ENCODE measurements around the gene FYN.

FYN gene

DNA sequence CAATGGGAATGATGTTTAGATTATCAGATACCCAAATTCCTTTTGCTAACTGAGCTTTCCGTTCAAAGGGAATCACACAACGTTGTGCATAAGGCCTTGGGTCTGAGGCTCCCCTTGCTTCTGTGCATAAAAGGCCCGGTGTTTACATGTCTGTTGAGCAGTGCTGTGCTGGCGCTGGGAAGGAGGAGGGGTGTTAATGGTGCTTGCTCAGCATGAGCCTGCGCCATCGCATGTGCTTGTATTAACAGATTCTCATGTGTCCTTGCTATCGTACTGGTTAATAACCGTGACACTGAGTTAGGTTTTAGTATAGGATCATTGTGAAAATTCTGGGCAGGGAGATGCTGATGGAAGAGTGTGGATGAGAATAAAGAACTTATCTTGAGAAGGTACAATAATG lies 205.3 kb downstream of the FYN start:
- Mint-ChIP-seq H3K4me3 (no peak overlapping the region), H3K27ac (ENCODE audit: low read depth) (peak overlapping the region; percentile 88), H3K36me3 (ENCODE audit: insufficient read depth) (peaks cover 85% of the 10 kb centered on the region), H3K4me1 (peaks cover 16% of the 10 kb centered on the region), H3K27me3 (no peaks in the 10 kb centered on the region), H3K9me3 (no peaks in the 10 kb centered on the region)
- DNase-seq (ENCODE audit: low spot score in 2 of 2) (no peak), ATAC-seq (replicated peaks; ENCODE audit: extremely low read depth, poor library complexity, severe bottlenecking) (no peak)

DNA sequence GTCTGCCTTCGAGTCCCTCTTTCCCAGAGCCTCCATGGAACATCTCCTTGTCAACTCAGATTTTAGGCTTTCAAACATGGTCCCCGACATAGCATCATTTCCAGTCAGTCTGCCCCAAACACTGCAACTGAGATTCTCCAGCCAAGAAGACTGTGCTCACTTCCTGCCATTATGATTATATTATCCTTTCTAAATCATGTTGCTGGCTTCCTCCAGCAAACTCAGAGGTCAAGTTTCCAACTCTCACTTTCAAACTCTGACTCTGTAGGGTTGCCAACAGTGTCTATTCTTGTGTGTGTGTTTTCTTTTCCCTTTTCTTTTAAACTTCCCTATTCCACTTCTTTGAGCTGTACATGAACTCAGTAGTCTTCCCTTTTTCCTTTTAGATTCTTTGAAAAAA lies 206.4 kb downstream of the FYN start:
- peaks cover 20% of the 10 kb centered on the region for H3K4me1 Mint-ChIP-seq
- ATAC-seq (replicated peaks; ENCODE audit: extremely low read depth, poor library complexity, severe bottlenecking) (no peak), DNase-seq (ENCODE audit: low spot score in 2 of 2) (no peak)
- H3K36me3 Mint-ChIP-seq (ENCODE audit: insufficient read depth), result peaks cover 86% of the 10 kb centered on the region
- no peaks in the 10 kb centered on the region for H3K9me3 Mint-ChIP-seq
- H3K27ac Mint-ChIP-seq (ENCODE audit: low read depth), result peak overlapping the region; percentile 88
- H3K4me3 Mint-ChIP-seq, result no peak overlapping the region
- H3K27me3 Mint-ChIP-seq, result no peaks in the 10 kb centered on the region

DNA sequence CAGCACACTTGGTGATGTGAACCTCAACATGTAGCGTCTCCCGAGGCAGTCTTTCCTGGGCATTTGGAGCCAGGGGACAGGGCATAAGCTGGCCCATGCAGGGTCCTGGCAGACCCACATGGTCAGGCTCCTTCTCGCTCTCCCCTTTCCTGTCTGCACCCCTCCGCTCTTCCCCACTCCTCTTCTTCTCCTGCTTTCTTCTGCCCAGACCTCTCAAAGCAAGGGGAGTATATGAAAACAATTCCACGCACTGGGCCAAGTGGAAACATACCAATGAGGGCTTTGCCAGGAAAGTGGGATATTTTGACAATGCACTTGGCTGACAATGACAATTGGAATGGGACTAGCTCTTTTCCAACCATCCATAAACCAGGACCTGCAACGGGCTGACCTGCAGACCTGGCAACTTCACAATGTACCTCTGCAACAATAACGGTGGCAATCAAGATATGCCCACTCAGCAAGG lies 208.7 kb downstream of the FYN start:
- no peak overlapping the region for H3K4me3 Mint-ChIP-seq
- H3K27ac Mint-ChIP-seq (ENCODE audit: low read depth), result peak overlapping the region; percentile 74
- H3K36me3 Mint-ChIP-seq (ENCODE audit: insufficient read depth), result peaks cover 85% of the 10 kb centered on the region

DNA sequence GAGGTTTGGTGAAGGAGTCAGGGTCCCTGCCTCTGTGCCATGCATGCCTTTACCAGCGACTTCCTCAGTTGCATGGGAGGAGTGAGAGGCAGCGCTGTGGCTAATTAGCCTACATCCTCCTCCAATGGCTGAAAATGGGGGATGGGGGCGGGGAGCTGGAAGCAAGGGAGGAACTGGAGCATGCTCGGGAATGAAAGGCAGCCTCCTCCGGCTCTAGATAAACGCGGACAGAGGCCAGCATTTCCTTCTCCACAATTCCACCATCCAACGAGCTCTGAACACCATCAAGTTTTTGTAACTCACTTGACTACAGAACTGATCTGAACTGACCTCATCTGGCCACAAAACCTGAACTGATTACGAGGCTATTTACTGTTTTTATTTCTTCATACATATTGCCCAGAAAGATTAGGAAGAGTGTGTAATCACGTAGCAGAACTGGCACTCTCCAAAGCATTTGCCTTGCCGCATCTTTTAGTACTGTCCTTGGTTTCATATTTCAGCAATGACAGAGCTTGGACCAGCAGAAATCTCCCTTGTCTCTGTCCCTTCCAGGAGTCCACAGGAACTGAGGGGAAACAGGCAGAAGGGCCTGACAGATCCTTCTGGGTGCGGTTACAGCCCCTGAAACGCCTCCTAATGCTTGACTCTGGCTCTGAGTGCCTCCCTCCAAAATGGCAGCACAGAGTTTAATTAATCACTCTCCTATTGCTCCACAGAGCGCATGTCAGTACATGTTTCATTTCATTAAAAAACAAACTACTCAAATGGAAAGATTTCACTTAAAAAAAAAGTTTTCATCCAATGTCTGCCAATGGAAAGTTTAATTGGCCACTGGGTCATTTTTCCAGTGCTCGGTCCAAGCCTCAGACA lies 209.3 kb downstream of the FYN start:
- H3K4me1 Mint-ChIP-seq, result peaks cover 20% of the 10 kb centered on the region
- H3K9me3 Mint-ChIP-seq, result no peaks in the 10 kb centered on the region
- DNase-seq (ENCODE audit: low spot score in 2 of 2) (no peak), ATAC-seq (replicated peaks; ENCODE audit: extremely low read depth, poor library complexity, severe bottlenecking) (no peak)
- no peaks in the 10 kb centered on the region for H3K27me3 Mint-ChIP-seq
- H3K4me3 Mint-ChIP-seq, result no peak overlapping the region
- H3K27ac Mint-ChIP-seq (ENCODE audit: low read depth), result peak overlapping the region; percentile 74
- H3K36me3 Mint-ChIP-seq (ENCODE audit: insufficient read depth), result peaks cover 82% of the 10 kb centered on the region

More for the DNA sequence above, 208.7 kb downstream of the FYN start:
- no peak for ATAC-seq (replicated peaks; ENCODE audit: extremely low read depth, poor library complexity, severe bottlenecking)
- Mint-ChIP-seq H3K27me3 (no peaks in the 10 kb centered on the region), H3K9me3 (no peaks in the 10 kb centered on the region), H3K4me1 (peaks cover 20% of the 10 kb centered on the region)
- no peak for DNase-seq (ENCODE audit: low spot score in 2 of 2)

DNA sequence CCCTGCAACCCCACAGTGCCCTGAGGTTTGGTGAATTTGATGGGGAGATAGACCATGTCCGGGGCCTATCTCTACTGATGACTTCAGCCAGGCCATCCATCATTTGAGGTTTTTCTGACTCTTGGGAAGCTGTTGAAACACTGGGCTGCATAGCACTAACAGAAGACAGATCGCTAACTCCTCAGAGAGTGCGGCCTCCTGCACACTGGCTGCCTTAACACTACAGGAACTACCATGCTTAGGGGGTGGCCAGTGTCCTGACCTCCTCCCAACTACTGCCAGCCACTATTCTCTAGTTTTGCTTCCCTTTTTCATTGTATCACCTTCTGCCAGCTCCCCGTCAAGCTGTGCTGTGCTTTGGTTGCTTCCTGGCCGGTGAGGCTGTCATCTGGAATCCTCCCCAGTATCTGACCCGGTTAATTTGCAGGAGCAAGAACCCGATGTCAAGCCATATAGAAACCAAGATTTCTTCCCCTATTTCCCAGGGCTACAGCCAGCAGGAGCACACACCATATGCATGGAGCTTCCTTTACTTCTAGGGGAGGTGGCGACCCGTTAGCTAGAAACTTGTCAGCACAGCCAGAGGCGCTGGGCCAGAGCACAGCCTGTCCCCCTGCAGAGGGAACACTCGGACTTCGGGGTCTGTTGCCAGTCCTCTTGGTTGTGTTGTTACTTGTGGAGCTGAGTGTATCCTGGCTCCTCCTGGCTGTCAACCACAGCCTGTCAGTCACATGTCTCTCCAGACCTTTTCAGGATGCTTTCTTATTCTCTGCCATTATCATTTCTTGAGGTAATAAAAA lies 210.3 kb downstream of the FYN start:
- Mint-ChIP-seq H3K4me1 (peaks cover 20% of the 10 kb centered on the region), H3K4me3 (no peak overlapping the region), H3K36me3 (ENCODE audit: insufficient read depth) (peaks cover 77% of the 10 kb centered on the region), H3K9me3 (no peaks in the 10 kb centered on the region), H3K27me3 (no peaks in the 10 kb centered on the region), H3K27ac (ENCODE audit: low read depth) (peak overlapping the region; percentile 74)
- DNase-seq (ENCODE audit: low spot score in 2 of 2), result no peak
- ATAC-seq (replicated peaks; ENCODE audit: extremely low read depth, poor library complexity, severe bottlenecking), result no peak

DNA sequence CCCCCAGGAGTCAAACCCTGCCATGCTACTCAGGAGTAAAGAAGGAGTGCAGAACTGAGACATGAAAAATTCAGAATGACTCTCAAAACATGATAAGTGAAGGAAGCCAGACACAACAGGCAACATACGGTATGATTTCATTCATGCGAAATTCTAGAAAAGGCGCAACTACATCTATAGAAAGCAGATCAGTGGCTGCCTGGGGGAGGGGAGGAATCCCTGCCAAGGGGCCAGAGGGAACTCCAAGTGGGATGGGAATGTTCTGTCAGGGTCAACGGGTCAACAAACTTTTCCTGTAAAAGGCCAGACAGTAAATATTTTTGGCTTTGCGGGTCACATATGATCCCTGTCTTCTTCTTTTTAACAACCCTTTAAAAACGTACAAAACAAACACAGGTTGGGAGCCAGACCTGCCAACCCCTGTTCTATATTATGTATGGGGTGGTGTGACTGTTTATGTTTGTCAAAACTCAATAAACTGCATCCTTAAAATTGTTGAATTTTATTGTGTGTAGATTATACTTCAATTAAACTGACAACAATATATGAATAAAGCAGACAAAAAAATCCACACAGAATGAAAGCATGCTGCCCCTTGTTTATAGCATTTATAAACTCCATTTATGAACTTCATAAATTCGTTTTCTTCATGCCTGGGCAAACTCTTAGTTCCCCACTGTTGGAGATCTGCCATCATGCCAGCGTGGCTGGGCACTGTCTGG lies 211.0 kb downstream of the FYN start:
- no peaks in the 10 kb centered on the region for H3K9me3 Mint-ChIP-seq
- ATAC-seq (replicated peaks; ENCODE audit: extremely low read depth, poor library complexity, severe bottlenecking) (no peak), DNase-seq (ENCODE audit: low spot score in 2 of 2) (no peak)
- no peaks in the 10 kb centered on the region for H3K27me3 Mint-ChIP-seq
- H3K27ac Mint-ChIP-seq (ENCODE audit: low read depth), result peak overlapping the region; percentile 49
- H3K4me3 Mint-ChIP-seq, result no peak overlapping the region
- peaks cover 19% of the 10 kb centered on the region for H3K4me1 Mint-ChIP-seq
- peaks cover 69% of the 10 kb centered on the region for H3K36me3 Mint-ChIP-seq (ENCODE audit: insufficient read depth)

DNA sequence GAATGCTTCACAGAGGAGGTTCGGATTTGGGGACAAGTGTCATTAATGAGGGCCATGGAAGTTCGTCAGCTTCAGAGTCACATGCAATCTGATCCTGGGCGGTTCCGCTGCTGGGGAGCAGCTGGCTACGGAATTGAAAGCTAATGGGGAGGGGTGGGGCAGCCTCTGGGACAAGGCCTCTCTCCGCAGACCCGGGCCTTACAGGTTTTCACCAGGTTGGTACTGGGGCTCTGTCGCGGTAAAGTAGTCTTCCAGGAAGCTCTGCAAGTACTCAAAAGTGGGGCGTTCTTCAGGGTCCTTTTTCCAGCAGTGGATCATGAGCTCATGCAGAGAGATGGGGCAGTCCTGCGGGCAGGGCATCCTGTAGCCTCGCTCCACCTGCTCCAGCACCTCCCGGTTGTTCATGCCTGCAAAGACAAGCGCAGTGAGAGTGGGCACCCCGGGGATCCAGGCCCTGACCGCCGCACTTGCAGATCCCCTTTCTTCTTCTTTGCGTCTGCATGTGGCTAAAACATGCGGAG lies 211.7 kb downstream of the FYN start:
- no peak overlapping the region for H3K4me3 Mint-ChIP-seq
- no peaks in the 10 kb centered on the region for H3K9me3 Mint-ChIP-seq
- DNase-seq (ENCODE audit: low spot score in 2 of 2) (no peak), ATAC-seq (replicated peaks; ENCODE audit: extremely low read depth, poor library complexity, severe bottlenecking) (no peak)
- peaks cover 13% of the 10 kb centered on the region for H3K4me1 Mint-ChIP-seq
- H3K27me3 Mint-ChIP-seq, result no peaks in the 10 kb centered on the region
- H3K27ac Mint-ChIP-seq (ENCODE audit: low read depth), result peak overlapping the region; percentile 49
- H3K36me3 Mint-ChIP-seq (ENCODE audit: insufficient read depth), result peaks cover 63% of the 10 kb centered on the region

DNA sequence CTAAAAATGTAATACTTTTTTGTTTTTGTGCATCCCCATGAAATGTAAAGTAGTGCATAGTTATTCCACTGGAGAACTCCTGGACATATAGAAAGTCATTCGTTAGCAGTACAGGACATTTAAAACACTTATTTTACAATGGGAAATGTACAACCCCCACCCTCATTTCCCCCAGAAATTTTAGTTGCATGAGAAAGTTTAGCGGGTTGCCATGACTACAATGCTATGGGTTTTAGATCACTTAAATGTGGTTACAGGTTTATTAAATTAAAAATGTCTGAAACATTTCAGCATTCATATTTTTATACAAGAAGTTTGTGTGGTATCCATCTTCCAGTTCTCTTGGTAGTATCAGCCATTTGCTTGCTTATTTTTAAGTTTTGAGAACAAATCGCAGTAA lies 212.7 kb downstream of the FYN start:
- Mint-ChIP-seq H3K4me1 (peaks cover 13% of the 10 kb centered on the region), H3K36me3 (ENCODE audit: insufficient read depth) (peaks cover 57% of the 10 kb centered on the region), H3K9me3 (no peaks in the 10 kb centered on the region), H3K4me3 (no peak overlapping the region), H3K27me3 (no peaks in the 10 kb centered on the region), H3K27ac (ENCODE audit: low read depth) (peak overlapping the region; percentile 35)
- ATAC-seq (replicated peaks; ENCODE audit: extremely low read depth, poor library complexity, severe bottlenecking) (no peak), DNase-seq (ENCODE audit: low spot score in 2 of 2) (no peak)

DNA sequence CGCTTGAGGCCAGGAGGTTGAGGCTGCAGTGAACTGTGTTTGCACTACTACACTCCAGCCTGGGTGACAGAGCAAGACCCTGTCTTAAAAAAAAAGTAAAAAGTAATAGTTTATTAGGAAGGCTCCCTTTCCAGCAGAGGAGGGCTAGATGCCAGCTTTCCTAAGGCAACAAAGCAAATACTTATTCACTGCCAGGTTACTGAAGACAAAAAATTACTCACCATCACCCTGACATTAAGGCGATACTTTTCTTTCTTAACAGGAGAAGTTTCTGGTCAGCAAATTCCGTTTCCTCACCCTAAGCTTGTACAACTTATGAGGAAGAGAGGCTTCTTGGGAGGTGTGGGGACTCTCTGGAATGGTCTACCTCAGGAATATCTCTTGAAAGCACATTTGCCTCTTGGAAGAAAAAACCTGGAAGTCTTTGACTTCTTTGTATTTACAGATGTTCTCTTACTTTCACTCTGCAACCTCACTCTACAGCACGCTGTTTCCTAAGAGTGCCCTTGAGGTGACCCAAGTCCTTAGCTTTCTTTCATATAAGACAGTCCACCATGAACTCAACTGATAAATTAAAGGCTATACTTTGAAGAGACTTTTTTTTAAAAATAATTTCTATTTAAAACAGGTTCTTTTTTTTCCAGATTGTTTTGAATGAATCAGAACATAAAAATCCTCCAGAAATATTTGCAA lies 214.6 kb downstream of the FYN start:
- peaks cover 7% of the 10 kb centered on the region for H3K4me1 Mint-ChIP-seq

DNA sequence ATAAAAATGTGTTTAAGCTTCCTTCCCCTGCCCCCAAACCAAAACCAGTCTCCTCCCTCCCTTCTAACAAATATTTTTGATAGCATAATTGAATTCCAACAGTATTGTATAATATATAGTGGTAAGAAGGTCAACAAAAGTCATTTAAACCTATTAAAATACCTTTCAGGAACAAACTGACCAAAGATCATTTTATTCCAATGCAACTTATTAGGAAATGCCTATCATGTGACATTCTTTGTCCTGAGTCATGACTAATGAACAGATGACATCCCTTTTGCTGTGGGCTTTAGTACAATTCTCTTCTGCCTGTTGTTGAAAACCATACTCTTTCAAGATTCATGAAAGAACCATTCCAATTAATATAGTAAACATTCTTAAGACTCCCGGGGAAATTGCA lies 216.1 kb downstream of the FYN start:
- Mint-ChIP-seq H3K4me1 (no peaks in the 10 kb centered on the region), H3K36me3 (ENCODE audit: insufficient read depth) (peaks cover 31% of the 10 kb centered on the region), H3K27me3 (no peaks in the 10 kb centered on the region), H3K9me3 (no peaks in the 10 kb centered on the region), H3K27ac (ENCODE audit: low read depth) (no peak overlapping the region), H3K4me3 (no peak overlapping the region)
- DNase-seq (ENCODE audit: low spot score in 2 of 2) (no peak), ATAC-seq (replicated peaks; ENCODE audit: extremely low read depth, poor library complexity, severe bottlenecking) (no peak)

More for the DNA sequence above, 214.6 kb downstream of the FYN start:
- ATAC-seq (replicated peaks; ENCODE audit: extremely low read depth, poor library complexity, severe bottlenecking) (no peak), DNase-seq (ENCODE audit: low spot score in 2 of 2) (no peak)
- Mint-ChIP-seq H3K36me3 (ENCODE audit: insufficient read depth) (peaks cover 46% of the 10 kb centered on the region), H3K4me3 (no peak overlapping the region), H3K27me3 (no peaks in the 10 kb centered on the region), H3K27ac (ENCODE audit: low read depth) (no peak overlapping the region), H3K9me3 (no peaks in the 10 kb centered on the region)

DNA sequence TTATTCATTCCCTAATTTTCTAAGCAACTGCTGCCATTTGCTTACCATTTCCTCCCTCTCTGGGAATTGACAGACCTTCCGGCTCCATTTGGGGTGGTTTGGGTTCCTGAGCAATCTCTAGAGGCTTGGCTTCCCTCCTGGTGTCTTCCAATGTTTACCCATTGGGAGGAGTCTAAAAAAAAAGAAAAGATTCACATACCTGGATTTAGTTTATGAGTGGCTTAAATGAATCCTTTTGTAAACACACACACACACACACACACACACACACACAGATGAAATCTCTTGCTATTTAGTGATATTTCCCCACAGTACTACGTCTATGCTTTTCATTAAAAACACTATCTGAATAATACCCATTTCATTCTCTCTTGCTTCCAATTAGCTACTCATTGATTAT lies 219.3 kb downstream of the FYN start:
- Mint-ChIP-seq H3K27me3 (no peaks in the 10 kb centered on the region), H3K4me1 (no peaks in the 10 kb centered on the region), H3K27ac (ENCODE audit: low read depth) (peak overlapping the region; percentile 1), H3K9me3 (no peaks in the 10 kb centered on the region), H3K36me3 (ENCODE audit: insufficient read depth) (peaks cover 8% of the 10 kb centered on the region), H3K4me3 (no peak overlapping the region)
- ATAC-seq (replicated peaks; ENCODE audit: extremely low read depth, poor library complexity, severe bottlenecking), result no peak
- DNase-seq (ENCODE audit: low spot score in 2 of 2), result no peak

DNA sequence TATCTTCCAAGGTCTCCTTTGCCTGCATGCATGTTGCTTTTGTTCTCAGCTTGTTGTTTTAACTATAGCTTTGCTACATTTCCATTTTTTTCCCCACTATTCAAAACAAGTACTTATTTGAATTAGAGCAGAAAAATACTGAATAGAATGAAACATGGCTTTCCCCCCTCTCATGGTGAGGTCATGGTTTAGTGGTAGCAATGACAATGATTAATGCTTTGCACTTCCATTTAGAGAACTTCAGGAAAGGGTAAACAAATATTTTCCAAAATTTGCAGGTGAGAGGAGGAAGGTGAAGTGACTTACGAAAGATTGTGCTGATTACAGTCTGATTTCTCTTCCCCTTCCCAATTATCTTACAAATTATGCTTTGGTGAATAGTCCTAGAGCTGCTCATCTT lies 219.8 kb downstream of the FYN start:
- H3K36me3 Mint-ChIP-seq (ENCODE audit: insufficient read depth), result peaks cover 4% of the 10 kb centered on the region
- no peak for ATAC-seq (replicated peaks; ENCODE audit: extremely low read depth, poor library complexity, severe bottlenecking)
- H3K4me3 Mint-ChIP-seq, result no peak overlapping the region
- peak overlapping the region; percentile 39 for H3K27ac Mint-ChIP-seq (ENCODE audit: low read depth)
- H3K27me3 Mint-ChIP-seq, result no peaks in the 10 kb centered on the region
- H3K9me3 Mint-ChIP-seq, result no peaks in the 10 kb centered on the region
- no peak for DNase-seq (ENCODE audit: low spot score in 2 of 2)
- H3K4me1 Mint-ChIP-seq, result no peaks in the 10 kb centered on the region

Measured in central memory CD8-positive, alpha-beta T cell (primary cell).